ENCODE data around the gene TBC1D8. TPM values are rescaled to one million over a fixed set of nuclear protein-coding genes. Genes with fewer than 3 reads are reported as not detected.

Gene TBC1D8
- polyA plus RNA-seq, 3 donors: 16.1 to 78.0 (median 22.4) TPM

DNA sequence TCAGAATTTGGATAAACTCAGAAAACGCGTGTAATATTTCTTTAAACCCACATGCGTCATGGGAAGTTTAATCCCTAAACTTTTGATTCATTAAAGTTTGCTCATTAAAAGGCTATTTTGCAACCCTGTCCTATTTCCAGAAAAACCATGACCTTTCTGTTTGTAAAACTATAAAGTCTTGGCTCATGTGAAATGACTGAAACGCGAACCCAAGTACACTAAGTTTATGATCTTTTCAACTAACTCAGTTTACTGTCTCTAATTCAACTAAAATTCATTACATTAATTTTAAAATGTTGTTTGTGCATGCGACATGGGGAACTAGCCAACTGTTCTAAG is 153.0 kb downstream of the TBC1D8 start:
- no peaks in the 10 kb centered on the region for H3K36me3 Mint-ChIP-seq
- no peak for DNase-seq
- no peaks in the 10 kb centered on the region for H3K9me3 ChIP-seq (replicated peaks in 1 of 2; ENCODE audit: control insufficient read depth in 1 of 2, insufficient read depth in 1 of 2, low read length in 2 of 2)
- H3K27ac Mint-ChIP-seq: no peak overlapping the region
- peaks cover 10 to 14% of the 10 kb centered on the region in 2 donors for H3K4me1 ChIP-seq (ENCODE audit: control insufficient read depth in 1 of 2, insufficient read depth in 2 of 2, low read length in 2 of 2)
- TF ChIP-seq CTCF (IDR thresholded peaks at IDR 0.05): no peak
- intact Hi-C loops (cut with micrococcal nuclease): no loop called here
- no peak overlapping the region for H3K27ac ChIP-seq (ENCODE audit: low read depth in 1 of 2, low read length in 2 of 2)
- peaks cover 6% of the 10 kb centered on the region for H4K20me1 ChIP-seq (ENCODE audit: insufficient read depth, low read length)
- no peak overlapping the region for H3K4me3 ChIP-seq (replicated peaks in 1 of 3; ENCODE audit: low read depth in 2 of 3, low read length in 3 of 3)
- H3K4me3 Mint-ChIP-seq: no peak overlapping the region
- peaks cover 0 to under 1% of the 10 kb centered on the region in 2 donors for H3K36me3 ChIP-seq (replicated peaks in 1 of 2; ENCODE audit: control insufficient read depth in 1 of 2, insufficient read depth in 2 of 2, low read length in 2 of 2)
- H3K79me2 ChIP-seq (ENCODE audit: insufficient read depth, low read length): peaks cover 12% of the 10 kb centered on the region
- WGBS (ENCODE audit: insufficient coverage): 100% methylated on average over 1 of the region's 6 CpGs
- no peak overlapping the region for H3K9ac ChIP-seq (ENCODE audit: insufficient read depth, low read length, poor library complexity, severe bottlenecking)
- H3K4me1 Mint-ChIP-seq: peaks cover 12% of the 10 kb centered on the region
- no peaks in the 10 kb centered on the region for H3K27me3 ChIP-seq (ENCODE audit: control insufficient read depth in 2 of 2, insufficient read depth in 2 of 2, low read length in 2 of 2)
- peaks cover 0 to 2% (median 0%) of the 10 kb centered on the region in 7 donors for H3K9me3 Mint-ChIP-seq
- no peak overlapping the region for H3K4me2 ChIP-seq (replicated peaks; ENCODE audit: extremely low read depth, low read length, poor library complexity, severe bottlenecking)
- no peak overlapping the region for H2AFZ ChIP-seq (ENCODE audit: insufficient read depth, low read depth, low read length, poor library complexity, severe bottlenecking)
- H3K27me3 Mint-ChIP-seq (ENCODE audit: low read depth in 3 of 3): peaks cover 6 to 9% (median 8%) of the 10 kb centered on the region in 3 donors

- H4K20me1 ChIP-seq (ENCODE audit: insufficient read depth, low read length): peaks cover under 1% of the 10 kb centered on the region
- no peak overlapping the region for H2AFZ ChIP-seq (ENCODE audit: insufficient read depth, low read depth, low read length, poor library complexity, severe bottlenecking)
- no peak overlapping the region for H3K9ac ChIP-seq (ENCODE audit: insufficient read depth, low read length, poor library complexity, severe bottlenecking)
- peaks cover 6 to 9% of the 10 kb centered on the region in 2 donors for H3K4me1 ChIP-seq (ENCODE audit: control insufficient read depth in 1 of 2, insufficient read depth in 2 of 2, low read length in 2 of 2)
- TF ChIP-seq CTCF (IDR thresholded peaks at IDR 0.05): no peak
- no peak overlapping the region for H3K27ac Mint-ChIP-seq
- no peak for DNase-seq
- H3K4me3 Mint-ChIP-seq: no peak overlapping the region
- no peaks in the 10 kb centered on the region for H3K27me3 ChIP-seq (ENCODE audit: control insufficient read depth in 2 of 2, insufficient read depth in 2 of 2, low read length in 2 of 2)
- intact Hi-C loops (cut with micrococcal nuclease): no loop called here
- no peaks in the 10 kb centered on the region for H3K36me3 ChIP-seq (replicated peaks in 1 of 2; ENCODE audit: control insufficient read depth in 1 of 2, insufficient read depth in 2 of 2, low read length in 2 of 2)
- peaks cover 6% of the 10 kb centered on the region for H3K79me2 ChIP-seq (ENCODE audit: insufficient read depth, low read length)
- no peaks in the 10 kb centered on the region for H3K9me3 ChIP-seq (replicated peaks in 1 of 2; ENCODE audit: control insufficient read depth in 1 of 2, insufficient read depth in 1 of 2, low read length in 2 of 2)
- H3K27me3 Mint-ChIP-seq (ENCODE audit: low read depth in 3 of 3): peaks cover 4 to 9% (median 8%) of the 10 kb centered on the region in 3 donors
- H3K36me3 Mint-ChIP-seq: no peaks in the 10 kb centered on the region
- no peak overlapping the region for H3K4me3 ChIP-seq (replicated peaks in 1 of 3; ENCODE audit: low read depth in 2 of 3, low read length in 3 of 3)
- WGBS (ENCODE audit: insufficient coverage): no CpG with 5 or more reads among the region's 5 CpGs
- peaks cover 0 to 2% (median 0%) of the 10 kb centered on the region in 7 donors for H3K9me3 Mint-ChIP-seq
- peaks cover 8% of the 10 kb centered on the region for H3K4me1 Mint-ChIP-seq
- H3K27ac ChIP-seq (ENCODE audit: low read depth in 1 of 2, low read length in 2 of 2): no peak overlapping the region
- no peak overlapping the region for H3K4me2 ChIP-seq (replicated peaks; ENCODE audit: extremely low read depth, low read length, poor library complexity, severe bottlenecking)
Measured at GRCh38 chr2:100997509-100998234, 153.5 kb downstream of the TBC1D8 start.

Data from CD14-positive monocyte (primary cell).